Spleen (tissue), 13 donors: ENCODE measurements around the gene CARMIL3. TPM values are rescaled to one million over a fixed set of nuclear protein-coding genes. Genes with fewer than 3 reads are reported as not detected.
"Not testable (repeated sequence)": the region's sequence is repeated elsewhere in the genome, so short reads cannot be mapped to it uniquely, and the experiment has no call there.

Source experiments
- DNase-seq: peaks from one replicate; pipeline ENCODE4 v3.0.0-alpha.2; 2020
- H3K27ac ChIP-seq, 8 donors: fragments of 200-600 bp; sonication (generic) in 7 of 8; 1 replicate in 4 of 8; 2 replicates in 4 of 8; pipeline versions ENCODE4 v1.5.0 to v1.8.0; 2016 to 2021; ENCODE audit warnings: inconsistent platforms in 4 of 8, mild to moderate bottlenecking in 4 of 8, moderate library complexity in 1 of 8
- H3K27me3 ChIP-seq, 7 donors: fragments of 200-600 bp; sonication (generic) in 6 of 7; replicated peaks in 1 of 7; 1 replicate in 4 of 7; 2 replicates in 3 of 7; pipeline versions ENCODE4 v1.5.0 to v1.8.0; 2016 to 2021; ENCODE audit warnings: inconsistent platforms in 3 of 7, mild to moderate bottlenecking in 1 of 7
- H3K36me3 ChIP-seq, 6 donors: fragments of 200-600 bp; sonication (generic) in 5 of 6; 1 replicate in 4 of 6; 2 replicates in 2 of 6; pipeline versions ENCODE4 v1.5.0 to v1.8.0; 2016 to 2021; ENCODE audit warnings: inconsistent platforms in 2 of 6
- H3K4me1 ChIP-seq, 6 donors: fragments of 200-600 bp; sonication (generic) in 5 of 6; 1 replicate in 3 of 6; 2 replicates in 3 of 6; pipeline versions ENCODE4 v1.5.0 to v1.8.0; 2016 to 2021; ENCODE audit warnings: inconsistent platforms in 3 of 6
- H3K4me3 ChIP-seq, 8 donors: fragments of 200-600 bp; sonication (generic) in 7 of 8; 1 replicate in 4 of 8; 2 replicates in 4 of 8; pipeline versions ENCODE4 v1.5.0 to v1.8.0; 2016 to 2021; ENCODE audit warnings: inconsistent platforms in 4 of 8, mild to moderate bottlenecking in 4 of 8, moderate library complexity in 2 of 8
- H3K9me3 ChIP-seq, 8 donors: fragments of 200-600 bp; sonication (generic) in 7 of 8; 1 replicate in 4 of 8; 2 replicates in 4 of 8; pipeline versions ENCODE4 v1.5.0 to v1.8.0; 2016 to 2021; ENCODE audit warnings: inconsistent platforms in 4 of 8
- POLR2A ChIP-seq, 3 donors: fragments of 450-650 bp; IDR thresholded peaks; one replicate each; pipeline ENCODE4 v1.5.1; 2017; ENCODE audit warnings: antibody characterized with exemption in 3 of 3, mild to moderate bottlenecking in 1 of 3
- POLR2AphosphoS5 ChIP-seq, 3 donors: sonication (generic); formaldehyde crosslinking; IDR thresholded peaks; one replicate each; pipeline ENCODE4 v1.5.1; 2017; ENCODE audit warnings: antibody characterized with exemption in 3 of 3
- WGBS, 5 donors: extraction: QIAGEN DNeasy Blood & Tissue Kit in 3 of 5; methylation state at CpG; one replicate each; pipeline versions ENCODE4 v1.1.5 to v1.1.7; 2013 to 2018; 5-methylcytosine and 5-hydroxymethylcytosine counted together
- intact Hi-C: fragments of 100-400 bp; cut with DNase I; formaldehyde crosslinking; loops from one replicate; pipeline ENCODE4 v1.15.0; 2023; ENCODE audit warnings: low total_unique reads
- long read RNA-seq, 2 donors: transcript quantifications; one replicate each; lab custom pipeline, GENCODE V29; 2026
- polyA plus RNA-seq, 3 donors: library from polyadenylated mRNA; stranded (reverse); fragments of 200-250 nt; gene quantifications; one replicate each; pipeline ENCODE4 v1.2.1, GENCODE V29; 2013
- total RNA-seq, 7 donors: library from RNA; depleted of rRNA in 3 of 7; stranded (reverse); fragments of >200 nt in 3 of 7; fragmentation: NEBNext Ultra II Directional in 4 of 7; extraction: Animal tissue kit (Norgen Biotek cat#: 25700) in 4 of 7; gene quantifications; one replicate each; pipeline versions ENCODE4 v1.1.0 to v1.2.1, GENCODE V29; 2016 to 2021
- TF ChIP-seq, protein P1 (sequence below), 11 experiments: fragments of 200-600 bp in 7 of 11; fragments of 450-650 bp in 4 of 11; sonication (generic) in 4 of 11; IDR thresholded peaks in 8 of 11; conservative IDR thresholded peaks in 3 of 11; 1 replicate in 7 of 11; 2 replicates in 4 of 11; pipeline versions ENCODE4 v1.4.0 to v1.8.0; 2016 to 2021; ENCODE audit warnings: antibody characterized with exemption in 11 of 11, inconsistent platforms in 4 of 11, mild to moderate bottlenecking in 1 of 11
- donor health status: healthy with polysubstance abuse.
- donor health status: DM: no; HTN: no; CAD: no; lungs with moderate emphysema.
- donor health status: DM: no; HTN: no; CAD: no.
- donor health status: Bipolar disorder and iron deficiency.
- donor health status: healthy.
- donor health status: DM: no; HTN: no; CAD: no.
- donor health status: DM: yes; HTN: yes; CAD: no.

Gene CARMIL3, protein sequence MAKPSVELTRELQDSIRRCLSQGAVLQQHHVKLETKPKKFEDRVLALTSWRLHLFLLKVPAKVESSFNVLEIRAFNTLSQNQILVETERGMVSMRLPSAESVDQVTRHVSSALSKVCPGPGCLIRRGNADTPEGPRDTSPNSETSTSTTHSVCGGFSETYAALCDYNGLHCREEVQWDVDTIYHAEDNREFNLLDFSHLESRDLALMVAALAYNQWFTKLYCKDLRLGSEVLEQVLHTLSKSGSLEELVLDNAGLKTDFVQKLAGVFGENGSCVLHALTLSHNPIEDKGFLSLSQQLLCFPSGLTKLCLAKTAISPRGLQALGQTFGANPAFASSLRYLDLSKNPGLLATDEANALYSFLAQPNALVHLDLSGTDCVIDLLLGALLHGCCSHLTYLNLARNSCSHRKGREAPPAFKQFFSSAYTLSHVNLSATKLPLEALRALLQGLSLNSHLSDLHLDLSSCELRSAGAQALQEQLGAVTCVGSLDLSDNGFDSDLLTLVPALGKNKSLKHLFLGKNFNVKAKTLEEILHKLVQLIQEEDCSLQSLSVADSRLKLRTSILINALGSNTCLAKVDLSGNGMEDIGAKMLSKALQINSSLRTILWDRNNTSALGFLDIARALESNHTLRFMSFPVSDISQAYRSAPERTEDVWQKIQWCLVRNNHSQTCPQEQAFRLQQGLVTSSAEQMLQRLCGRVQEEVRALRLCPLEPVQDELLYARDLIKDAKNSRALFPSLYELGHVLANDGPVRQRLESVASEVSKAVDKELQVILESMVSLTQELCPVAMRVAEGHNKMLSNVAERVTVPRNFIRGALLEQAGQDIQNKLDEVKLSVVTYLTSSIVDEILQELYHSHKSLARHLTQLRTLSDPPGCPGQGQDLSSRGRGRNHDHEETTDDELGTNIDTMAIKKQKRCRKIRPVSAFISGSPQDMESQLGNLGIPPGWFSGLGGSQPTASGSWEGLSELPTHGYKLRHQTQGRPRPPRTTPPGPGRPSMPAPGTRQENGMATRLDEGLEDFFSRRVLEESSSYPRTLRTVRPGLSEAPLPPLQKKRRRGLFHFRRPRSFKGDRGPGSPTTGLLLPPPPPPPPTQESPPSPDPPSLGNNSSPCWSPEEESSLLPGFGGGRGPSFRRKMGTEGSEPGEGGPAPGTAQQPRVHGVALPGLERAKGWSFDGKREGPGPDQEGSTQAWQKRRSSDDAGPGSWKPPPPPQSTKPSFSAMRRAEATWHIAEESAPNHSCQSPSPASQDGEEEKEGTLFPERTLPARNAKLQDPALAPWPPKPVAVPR (N-terminal part only)
- total RNA-seq (1 to 10 TPM in 6 of 7 donors, under 1 TPM in 1; 0.44 to 3.2 (median 1.5) TPM), polyA plus RNA-seq (1 to 10 TPM in 2 of 3 donors, under 1 TPM in 1; 0.39 to 1.8 (median 1.0) TPM)
- long read RNA-seq, donor 1, result 0 reads
- long read RNA-seq, donor 2, result 0 reads

DNA sequence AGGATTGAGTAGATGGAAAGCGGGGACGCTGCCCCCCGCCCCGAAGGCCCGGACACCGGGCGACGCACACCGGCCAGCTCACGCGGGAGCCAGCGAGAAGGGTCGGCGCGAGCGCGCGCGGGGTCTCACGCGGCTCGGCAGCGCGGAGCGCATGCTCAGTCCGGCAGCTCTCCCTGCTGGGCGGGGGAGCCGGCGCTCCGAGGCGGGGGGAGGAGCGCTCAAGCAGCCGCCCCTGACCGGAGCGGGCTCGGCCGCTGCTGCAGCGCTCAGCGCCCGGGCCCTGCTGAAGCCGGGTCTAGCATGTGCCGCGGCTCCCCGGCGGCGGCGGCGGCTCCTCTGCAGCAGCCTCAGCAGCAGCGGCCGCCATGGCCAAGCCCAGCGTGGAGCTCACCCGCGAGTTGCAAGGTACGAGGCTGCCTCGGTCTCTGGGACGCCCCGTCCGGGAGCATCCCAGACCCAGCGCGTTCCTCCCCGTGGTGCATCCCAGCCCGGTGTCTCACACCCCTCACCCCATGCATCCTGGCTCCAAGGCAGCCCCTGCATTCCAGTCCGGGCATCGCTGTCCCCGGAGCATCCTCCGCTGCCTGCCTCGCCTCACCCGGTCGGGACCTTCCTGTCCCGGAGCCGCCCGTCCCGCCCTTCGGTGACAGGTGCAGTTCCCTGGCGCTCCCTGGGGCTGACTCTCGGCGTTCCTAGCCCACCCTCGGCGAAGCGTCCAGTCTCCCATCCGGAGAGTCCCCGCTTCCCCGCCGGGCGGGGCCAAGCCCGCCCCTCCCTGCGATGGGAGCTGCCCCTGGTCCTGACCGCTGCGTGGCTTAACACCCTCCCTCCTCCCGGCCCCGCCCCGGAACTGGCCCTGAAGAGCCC is at the start of gene CARMIL3:
TSS of gene CARMIL3 (plus strand) at position 221 of the 867 bp plus-strand sequence. CDS start at position 366, 145 bp downstream.
- TF ChIP-seq POLR2A (IDR thresholded peaks at IDR 0.05), result no peak
- TF ChIP-seq POLR2AphosphoS5 (IDR thresholded peaks at IDR 0.05), result peak; percentile 56 to 78 (median 74)
- TF ChIP-seq, protein P1, sequence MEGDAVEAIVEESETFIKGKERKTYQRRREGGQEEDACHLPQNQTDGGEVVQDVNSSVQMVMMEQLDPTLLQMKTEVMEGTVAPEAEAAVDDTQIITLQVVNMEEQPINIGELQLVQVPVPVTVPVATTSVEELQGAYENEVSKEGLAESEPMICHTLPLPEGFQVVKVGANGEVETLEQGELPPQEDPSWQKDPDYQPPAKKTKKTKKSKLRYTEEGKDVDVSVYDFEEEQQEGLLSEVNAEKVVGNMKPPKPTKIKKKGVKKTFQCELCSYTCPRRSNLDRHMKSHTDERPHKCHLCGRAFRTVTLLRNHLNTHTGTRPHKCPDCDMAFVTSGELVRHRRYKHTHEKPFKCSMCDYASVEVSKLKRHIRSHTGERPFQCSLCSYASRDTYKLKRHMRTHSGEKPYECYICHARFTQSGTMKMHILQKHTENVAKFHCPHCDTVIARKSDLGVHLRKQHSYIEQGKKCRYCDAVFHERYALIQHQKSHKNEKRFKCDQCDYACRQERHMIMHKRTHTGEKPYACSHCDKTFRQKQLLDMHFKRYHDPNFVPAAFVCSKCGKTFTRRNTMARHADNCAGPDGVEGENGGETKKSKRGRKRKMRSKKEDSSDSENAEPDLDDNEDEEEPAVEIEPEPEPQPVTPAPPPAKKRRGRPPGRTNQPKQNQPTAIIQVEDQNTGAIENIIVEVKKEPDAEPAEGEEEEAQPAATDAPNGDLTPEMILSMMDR (IDR thresholded peaks at IDR 0.05 in 8 of 11, conservative IDR thresholded peaks at IDR 0.05 in 3 of 11), result no peak
- WGBS, 5 donors, result 0 to 2% (median 0%) methylated on average over 30 to 92 of the region's 92 CpGs
- H3K36me3 ChIP-seq, result no peaks in the 10 kb centered on the region
- peaks cover 8 to 43% (median 28%) of the 10 kb centered on the region in 6 donors for H3K4me1 ChIP-seq
- peaks cover 0 to 30% (median 0%) of the 10 kb centered on the region in 7 donors for H3K27me3 ChIP-seq
- peak; percentile 91 for DNase-seq
- intact Hi-C loops, result no loop called here
- peak within 1 kb of the TSS in 6 of 8 donors; percentile 59 to 80 (median 70) for H3K27ac ChIP-seq
- no peaks in the 10 kb centered on the region for H3K9me3 ChIP-seq
- H3K4me3 ChIP-seq, result peak within 1 kb of the TSS; percentile 50 to 94 (median 74)

DNA sequence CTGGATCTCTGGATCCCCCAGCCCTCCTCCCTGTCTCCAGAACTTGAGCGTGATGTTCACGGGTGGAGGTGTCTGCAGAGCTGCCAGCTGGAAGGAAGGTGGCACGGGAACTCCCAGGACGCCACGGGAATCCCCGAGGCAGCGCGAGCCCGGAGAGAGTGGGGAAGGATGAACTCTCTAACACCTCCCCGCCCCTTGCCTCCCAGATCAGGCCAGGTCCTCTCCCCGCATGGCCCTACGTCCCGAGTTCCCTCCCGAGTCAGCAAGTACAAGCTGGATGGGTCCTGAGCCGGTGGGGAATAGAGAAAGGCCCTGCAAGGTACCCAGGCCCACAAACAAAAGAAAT is 45.4 kb upstream of the CARMIL3 start:
- H3K36me3 ChIP-seq, H3K9me3 ChIP-seq, H3K27me3 ChIP-seq, intact Hi-C loops, DNase-seq: not testable (repeated sequence)
- Histone ChIP-seq H3K4me3 (peak overlapping the region in 7 of 8 donors; percentile 32 to 65 (median 46)), H3K27ac (peak overlapping the region in 6 of 8 donors; percentile 61 to 80 (median 64)), H3K4me1 (peaks cover 0 to 22% (median 0%) of the 10 kb centered on the region in 6 donors)
- WGBS, 5 donors, result 0 to 1% methylated on average over 5 to 6 of the region's 15 CpGs; no CpG with 5 or more reads in 3 of the 5 donors

DNA sequence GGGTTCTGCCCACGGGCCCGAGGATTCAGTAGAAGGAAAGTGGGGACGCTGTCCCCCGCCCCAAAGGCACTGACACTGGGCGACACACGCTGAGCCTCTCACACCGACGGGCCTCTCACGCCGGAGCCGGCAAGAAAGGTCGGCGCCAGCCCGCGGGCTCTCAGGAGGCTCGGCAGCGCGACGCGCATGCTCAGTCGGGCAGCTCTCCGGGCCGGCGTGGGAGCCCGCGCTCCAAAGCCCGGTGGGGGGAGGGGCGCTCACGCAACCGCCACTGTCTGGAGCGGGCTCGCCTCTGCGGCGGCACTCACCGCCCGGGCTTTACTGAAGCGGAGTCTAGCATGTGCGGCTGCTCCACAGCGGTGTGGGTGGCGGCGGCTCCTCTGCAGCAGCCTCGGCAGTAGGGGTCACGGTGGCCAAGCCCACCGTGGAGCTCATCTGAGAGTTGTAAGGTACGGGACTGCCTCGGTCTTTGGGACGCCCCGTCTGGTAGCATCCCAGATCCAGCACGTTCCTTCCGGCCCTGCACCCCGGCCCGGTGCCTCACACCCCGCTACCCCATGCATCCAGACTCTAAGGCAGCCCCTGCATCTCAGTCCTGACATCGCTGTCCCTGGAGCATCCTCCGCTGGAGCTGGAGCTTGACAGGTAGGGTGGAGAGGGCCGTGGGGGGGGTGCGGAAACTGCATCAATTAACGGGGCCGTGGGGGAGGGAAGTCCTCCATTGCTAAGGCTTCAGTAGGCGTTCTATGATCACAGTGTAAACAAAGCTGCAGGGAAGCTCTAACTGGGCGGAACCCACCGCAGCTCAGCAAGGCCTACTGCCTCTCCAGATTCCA is 44.8 kb upstream of the CARMIL3 start:
- intact Hi-C loops, H3K36me3 ChIP-seq, H3K27me3 ChIP-seq, H3K9me3 ChIP-seq: not testable (repeated sequence)
- 2 to 12% (median 4%) methylated on average over 15 to 60 of the region's 62 CpGs for WGBS, 5 donors
- H3K4me3 ChIP-seq, result peak overlapping the region in 7 of 8 donors; percentile 32 to 65 (median 46)
- H3K27ac ChIP-seq, result peak overlapping the region in 7 of 8 donors; percentile 36 to 80 (median 63)
- H3K4me1 ChIP-seq, result peaks cover 0 to 22% (median 0%) of the 10 kb centered on the region in 6 donors
- peak in 2 of 3 donors; percentile 39 to 41 for TF ChIP-seq POLR2AphosphoS5 (IDR thresholded peaks at IDR 0.05)
- DNase-seq, result peak; percentile 89

DNA sequence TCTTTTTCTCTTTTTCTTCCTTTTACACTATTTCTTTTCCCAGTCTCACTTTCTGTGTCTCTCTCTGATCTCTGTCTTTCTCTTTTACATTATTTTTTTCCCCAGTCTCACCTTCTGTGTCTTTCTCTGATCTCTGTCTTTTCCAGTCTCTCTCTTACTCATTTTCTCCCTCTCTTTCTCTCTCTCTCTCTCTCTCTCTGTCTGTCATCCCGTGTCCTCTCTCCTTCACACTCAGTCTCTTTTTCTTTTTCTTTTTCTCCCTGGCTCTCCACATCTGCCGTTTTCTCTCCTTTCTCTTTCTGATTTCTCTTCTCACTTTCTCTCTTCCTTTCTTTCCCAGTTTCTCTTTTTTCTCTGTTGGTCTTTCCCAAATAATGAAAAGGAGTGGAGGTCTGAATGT is 40.8 kb upstream of the CARMIL3 start:
- no peak overlapping the region for H3K27ac ChIP-seq
- peaks cover 0 to 29% (median 8%) of the 10 kb centered on the region in 6 donors for H3K4me1 ChIP-seq
- H3K4me3 ChIP-seq, result no peak overlapping the region
- no peaks in the 10 kb centered on the region for H3K9me3 ChIP-seq
- TF ChIP-seq POLR2AphosphoS5 (IDR thresholded peaks at IDR 0.05) (no peak), POLR2A (IDR thresholded peaks at IDR 0.05) (no peak)
- TF ChIP-seq, protein P1 (IDR thresholded peaks at IDR 0.05 in 8 of 11, conservative IDR thresholded peaks at IDR 0.05 in 3 of 11), result no peak
- no peaks in the 10 kb centered on the region for H3K27me3 ChIP-seq
- WGBS, 5 donors, result 60 to 75% (median 63%) methylated on average over 2 of the region's 2 CpGs
- no peaks in the 10 kb centered on the region for H3K36me3 ChIP-seq
- DNase-seq, result no peak
- intact Hi-C loops, result loop anchor here (5.0 kb wide), 1 partner anchor 81 kb away; the partner anchor contains the start of gene PCK2

DNA sequence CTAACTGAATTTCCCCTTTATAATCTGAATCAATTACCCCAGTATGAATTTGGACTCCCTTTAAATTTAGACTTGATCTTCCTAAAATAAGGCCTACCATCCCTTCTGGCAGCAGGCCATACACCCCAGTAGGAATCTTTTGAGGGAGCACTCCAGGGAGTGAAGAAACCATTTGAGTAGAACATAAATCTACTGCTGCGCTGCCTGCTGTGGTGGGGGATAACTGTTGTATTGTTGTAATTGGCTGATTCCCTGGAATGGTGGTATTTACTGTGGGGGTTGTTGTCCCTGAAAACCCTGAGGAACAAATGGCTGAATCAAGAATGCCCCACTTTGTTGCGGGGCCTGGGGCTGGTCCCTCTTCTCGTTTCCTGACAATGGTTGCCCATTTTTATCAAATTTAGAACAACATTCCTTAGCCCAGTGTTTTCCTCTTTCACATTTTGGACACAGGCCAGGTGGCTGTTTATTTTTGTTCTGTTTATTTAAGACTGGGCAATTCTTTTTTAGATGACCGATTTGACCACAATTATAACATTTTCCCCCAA is 39.0 kb upstream of the CARMIL3 start:
- DNase-seq, H3K27me3 ChIP-seq, H3K36me3 ChIP-seq, H3K9me3 ChIP-seq, H3K4me3 ChIP-seq, H3K27ac ChIP-seq: not testable (repeated sequence)
- WGBS, 5 donors, result 79 to 90% (median 85%) methylated on average over 4 of the region's 4 CpGs
- intact Hi-C loops, result loop anchor here (5.0 kb wide), 1 partner anchor 80 kb away; the partner anchor contains the start of gene PCK2
- H3K4me1 ChIP-seq, result peaks cover 0 to 21% (median 8%) of the 10 kb centered on the region in 6 donors
